ENCODE results near the gene CRK.
"Not testable (repeated sequence)": the region's sequence is repeated elsewhere in the genome, so short reads cannot be mapped to it uniquely, and the experiment has no call there.

The CRK gene

GRCh38 chr17:1462164-1463112 is 6.4 kb upstream of the CRK start:
- no peak for DNase-seq

GRCh38 chr17:1461198-1461944 is 5.3 kb upstream of the CRK start:
- no peak for DNase-seq

- DNase-seq, result no peak
Measured at GRCh38 chr17:1460233-1460632, 4.2 kb upstream of the CRK start.

- DNase-seq, result peak; percentile 67
Measured at GRCh38 chr17:1455291-1455796, 688 bp downstream of the CRK start.

GRCh38 chr17:1454541-1454940 is 1.5 kb downstream of the CRK start:
- no peak for DNase-seq

- not testable (repeated sequence) for DNase-seq
Measured at GRCh38 chr17:1453694-1454093, 2.3 kb downstream of the CRK start.

GRCh38 chr17:1452836-1453235 is 3.2 kb downstream of the CRK start:
- DNase-seq, result no peak

- not testable (repeated sequence) for DNase-seq
Measured at GRCh38 chr17:1450261-1450660, 5.8 kb downstream of the CRK start.

- no peak for DNase-seq
Measured at GRCh38 chr17:1449412-1449967, 6.5 kb downstream of the CRK start.

- no peak for DNase-seq
Measured at GRCh38 chr17:1447052-1447451, 9.0 kb downstream of the CRK start.

GRCh38 chr17:1446201-1446600 is 9.8 kb downstream of the CRK start:
- DNase-seq, result no peak

GRCh38 chr17:1445695-1446094 is 10.3 kb downstream of the CRK start:
- DNase-seq, result not testable (repeated sequence)

- DNase-seq, result not testable (repeated sequence)
Measured at GRCh38 chr17:1442721-1443120, 13.3 kb downstream of the CRK start.

GRCh38 chr17:1442187-1442586 is 13.8 kb downstream of the CRK start:
- no peak for DNase-seq

- no peak for DNase-seq
Measured at GRCh38 chr17:1440921-1441320, 15.1 kb downstream of the CRK start.

GRCh38 chr17:1438593-1439083 is 17.4 kb downstream of the CRK start:
- DNase-seq, result no peak

- no peak for DNase-seq
Measured at GRCh38 chr17:1435326-1435725, 20.7 kb downstream of the CRK start.

- DNase-seq, result no peak
Measured at GRCh38 chr17:1434150-1434549, 21.9 kb downstream of the CRK start.

- no peak for DNase-seq
Measured at GRCh38 chr17:1431631-1432104, 24.4 kb downstream of the CRK start.

- no peak for DNase-seq
Measured at GRCh38 chr17:1423456-1424135, 32.4 kb downstream of the CRK start.

GRCh38 chr17:1422885-1423284 is 33.1 kb downstream of the CRK start:
- no peak for DNase-seq

- no peak for DNase-seq
Measured at GRCh38 chr17:1421470-1421869, 34.6 kb downstream of the CRK start.

- DNase-seq, result no peak
Measured at GRCh38 chr17:1420981-1421380, 35.1 kb downstream of the CRK start.
